OCI-LY1 (cell line): ENCODE measurements around the gene RNU6-9.
A peak's percentile ranks its signal among the peaks of the same experiment; 100 is the strongest.

Experiments
- EZH2 ChIP-seq: fragments of 200-600 bp; sonication (generic), shearing (Covaris generic); IDR thresholded peaks from 2 replicates; pipeline ENCODE4 v1.8.0; 2017; ENCODE audit warnings: borderline replicate concordance, mixed run types, mild to moderate bottlenecking, antibody characterized with exemption, low read length, moderate library complexity, mixed read lengths
- TF ChIP-seq, protein P1 (sequence below): fragments of 200-600 bp; sonication (generic), shearing (Covaris generic); IDR thresholded peaks from 2 replicates; pipeline ENCODE4 v1.5.1; 2017; ENCODE audit warnings: mild to moderate bottlenecking, antibody characterized with exemption, low read length, moderate library complexity, mixed read lengths

GRCh38 chr19:917323-918151, 24.3 kb downstream of the RNU6-9 start, which contains the start of gene KISS1R:
- no peak for TF ChIP-seq EZH2
- TF ChIP-seq, protein P1, sequence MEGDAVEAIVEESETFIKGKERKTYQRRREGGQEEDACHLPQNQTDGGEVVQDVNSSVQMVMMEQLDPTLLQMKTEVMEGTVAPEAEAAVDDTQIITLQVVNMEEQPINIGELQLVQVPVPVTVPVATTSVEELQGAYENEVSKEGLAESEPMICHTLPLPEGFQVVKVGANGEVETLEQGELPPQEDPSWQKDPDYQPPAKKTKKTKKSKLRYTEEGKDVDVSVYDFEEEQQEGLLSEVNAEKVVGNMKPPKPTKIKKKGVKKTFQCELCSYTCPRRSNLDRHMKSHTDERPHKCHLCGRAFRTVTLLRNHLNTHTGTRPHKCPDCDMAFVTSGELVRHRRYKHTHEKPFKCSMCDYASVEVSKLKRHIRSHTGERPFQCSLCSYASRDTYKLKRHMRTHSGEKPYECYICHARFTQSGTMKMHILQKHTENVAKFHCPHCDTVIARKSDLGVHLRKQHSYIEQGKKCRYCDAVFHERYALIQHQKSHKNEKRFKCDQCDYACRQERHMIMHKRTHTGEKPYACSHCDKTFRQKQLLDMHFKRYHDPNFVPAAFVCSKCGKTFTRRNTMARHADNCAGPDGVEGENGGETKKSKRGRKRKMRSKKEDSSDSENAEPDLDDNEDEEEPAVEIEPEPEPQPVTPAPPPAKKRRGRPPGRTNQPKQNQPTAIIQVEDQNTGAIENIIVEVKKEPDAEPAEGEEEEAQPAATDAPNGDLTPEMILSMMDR = peak; percentile 84
